SK-N-MC (cell line): ENCODE measurements around the gene DNAAF5.

ENCODE experiments used
- DNase-seq: peaks from one replicate; pipeline ENCODE4 v3.0.0-alpha.2; 2011; ENCODE audit warnings: low read depth, low spot score
- H3K27ac ChIP-seq: fragments of 200-600 bp; sonication (generic); 2 replicates; pipeline ENCODE4 v1.5.1; 2016; ENCODE audit warnings: mixed run types
- H3K36me3 ChIP-seq: fragments of 200-600 bp; sonication (generic); 2 replicates; pipeline ENCODE4 v1.6.1; 2017; ENCODE audit warnings: antibody characterized with exemption, low read length, mixed read lengths; ENCODE audit not compliant: insufficient read depth
- H3K4me3 ChIP-seq: fragments of 200-600 bp; sonication (generic); 2 replicates; pipeline ENCODE4 v1.5.1; 2016
- H3K9ac ChIP-seq: fragments of 200-600 bp; sonication (generic); 2 replicates; pipeline ENCODE4 v1.8.0; 2017; ENCODE audit warnings: mixed run types, mixed read lengths; ENCODE audit not compliant: insufficient read length
- H3K9me3 ChIP-seq: fragments of 200-600 bp; sonication (generic); 2 replicates; pipeline ENCODE4 v1.6.1; 2017; ENCODE audit warnings: low read depth, mild to moderate bottlenecking, antibody characterized with exemption, low read length, moderate library complexity, mixed read lengths
- EZH2 ChIP-seq: fragments of 200-600 bp; sonication (generic); IDR thresholded peaks from one replicate; pipeline ENCODE4 v1.6.1; 2017; ENCODE audit warnings: antibody characterized with exemption
- FOXP2 ChIP-seq: optimal IDR thresholded peaks from 2 replicates; pipeline ENCODE3; 2011; ENCODE audit warnings: mild to moderate bottlenecking, moderate library complexity; ENCODE audit not compliant: insufficient read depth; ENCODE audit errors: extremely low read length, control extremely low read depth
- POLR2AphosphoS5 ChIP-seq: IDR thresholded peaks from 2 replicates; pipeline ENCODE4 v1.6.1; 2012; ENCODE audit warnings: mild to moderate bottlenecking, low read depth, low read length, borderline replicate concordance

Gene DNAAF5

DNA sequence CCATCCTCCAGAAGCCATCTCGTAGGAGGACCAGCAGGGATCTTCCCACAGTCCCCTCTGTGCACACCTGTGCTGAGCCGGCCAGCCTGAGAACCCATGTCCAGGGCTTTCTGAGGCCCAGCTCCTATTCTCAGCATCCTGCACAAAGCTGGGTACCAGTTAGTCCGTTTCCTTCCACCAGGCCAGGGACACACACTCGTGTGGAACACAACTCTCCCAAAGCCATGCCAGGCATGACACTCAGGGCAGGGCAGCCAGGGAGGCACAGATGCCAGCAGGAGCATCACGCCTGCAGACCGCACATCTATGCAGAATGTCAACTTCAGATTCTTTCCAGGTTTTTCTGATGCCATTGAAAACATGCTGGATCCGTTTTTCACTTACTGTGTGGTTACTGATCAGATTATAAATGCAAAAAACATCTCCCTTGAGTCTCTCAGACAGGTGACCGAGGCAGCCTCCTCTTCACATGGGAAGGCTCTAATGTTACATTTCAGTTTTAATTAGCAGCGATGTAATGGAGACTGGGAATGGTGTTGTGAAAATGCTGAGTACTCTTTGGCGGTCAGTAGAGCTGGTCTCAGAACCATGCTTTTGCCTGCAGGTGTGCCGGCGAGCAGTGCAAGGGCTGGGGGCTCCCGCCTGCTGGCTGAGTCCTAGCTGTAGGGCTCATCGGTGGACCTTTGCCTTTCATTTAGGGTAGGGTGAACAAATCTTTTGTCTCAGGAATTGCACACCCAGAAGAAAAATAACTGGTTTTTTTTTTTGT lies 102.5 kb downstream of the DNAAF5 start:
- H3K27ac ChIP-seq: no peak overlapping the region
- no peaks in the 10 kb centered on the region for H3K9me3 ChIP-seq
- no peaks in the 10 kb centered on the region; the same call in 1 of the 2 replicates for H3K36me3 ChIP-seq
- TF ChIP-seq FOXP2 (no peak), POLR2AphosphoS5 (no peak), EZH2 (no peak)
- DNase-seq: no peak
- H3K9ac ChIP-seq: no peak overlapping the region
- H3K4me3 ChIP-seq: no peak overlapping the region

DNA sequence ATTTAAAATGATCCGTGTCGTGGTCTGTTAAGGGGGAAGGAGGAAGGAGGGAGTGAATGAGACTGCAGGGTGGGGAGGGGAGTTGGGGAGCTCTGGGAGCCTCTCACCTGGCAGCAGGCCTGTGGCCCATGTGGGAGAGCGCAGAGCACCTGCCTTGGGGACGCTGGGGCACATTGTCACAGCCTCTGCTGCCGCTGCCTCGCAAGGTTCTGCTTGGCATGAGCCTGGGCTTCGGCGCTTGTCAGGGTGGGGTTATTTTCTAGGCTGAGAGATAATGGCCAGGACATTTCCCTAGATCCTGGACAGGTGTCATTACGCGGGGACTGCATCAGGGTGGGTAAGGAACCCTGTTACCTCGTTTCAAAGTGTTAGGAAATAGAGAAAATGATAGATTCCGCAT lies 103.6 kb downstream of the DNAAF5 start:
- Histone ChIP-seq H3K36me3 (no peaks in the 10 kb centered on the region; the same call in 1 of the 2 replicates), H3K9ac (no peak overlapping the region), H3K27ac (no peak overlapping the region), H3K9me3 (no peaks in the 10 kb centered on the region), H3K4me3 (no peak overlapping the region)
- no peak for DNase-seq
- TF ChIP-seq FOXP2 (no peak), EZH2 (no peak), POLR2AphosphoS5 (no peak)

DNA sequence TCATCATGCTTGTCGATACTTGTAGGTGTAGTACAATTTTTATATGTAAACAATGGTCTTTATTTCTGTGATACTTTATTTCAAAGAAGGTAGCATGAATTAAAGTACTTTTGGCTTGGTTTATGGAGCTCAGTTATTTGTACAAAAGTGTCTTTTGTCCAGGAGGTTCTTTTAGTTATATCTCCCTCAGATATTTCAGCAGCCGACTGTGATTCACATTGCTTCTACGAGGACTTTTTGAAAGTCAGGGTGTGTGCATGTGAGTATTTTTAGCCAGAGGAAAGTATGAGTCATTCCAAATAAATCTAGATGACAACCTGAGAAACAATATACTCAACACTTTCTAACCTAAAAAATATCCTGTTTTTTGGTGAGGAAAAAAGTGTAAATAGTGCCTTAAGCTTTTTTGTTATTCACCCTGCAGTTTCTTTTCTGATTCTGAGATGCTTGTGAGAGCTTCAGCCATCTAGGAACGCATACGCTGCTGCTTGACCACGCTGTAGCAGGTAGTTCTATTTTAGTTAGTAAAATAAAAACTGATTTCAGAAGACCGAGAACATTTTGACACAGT lies 105.2 kb downstream of the DNAAF5 start:
- no peak for TF ChIP-seq FOXP2
- Histone ChIP-seq H3K9me3 (no peaks in the 10 kb centered on the region), H3K27ac (peak overlapping the region; percentile 59), H3K36me3 (no peaks in the 10 kb centered on the region), H3K4me3 (no peak overlapping the region), H3K9ac (peak overlapping the region; percentile 43)
- no peak for DNase-seq

DNA sequence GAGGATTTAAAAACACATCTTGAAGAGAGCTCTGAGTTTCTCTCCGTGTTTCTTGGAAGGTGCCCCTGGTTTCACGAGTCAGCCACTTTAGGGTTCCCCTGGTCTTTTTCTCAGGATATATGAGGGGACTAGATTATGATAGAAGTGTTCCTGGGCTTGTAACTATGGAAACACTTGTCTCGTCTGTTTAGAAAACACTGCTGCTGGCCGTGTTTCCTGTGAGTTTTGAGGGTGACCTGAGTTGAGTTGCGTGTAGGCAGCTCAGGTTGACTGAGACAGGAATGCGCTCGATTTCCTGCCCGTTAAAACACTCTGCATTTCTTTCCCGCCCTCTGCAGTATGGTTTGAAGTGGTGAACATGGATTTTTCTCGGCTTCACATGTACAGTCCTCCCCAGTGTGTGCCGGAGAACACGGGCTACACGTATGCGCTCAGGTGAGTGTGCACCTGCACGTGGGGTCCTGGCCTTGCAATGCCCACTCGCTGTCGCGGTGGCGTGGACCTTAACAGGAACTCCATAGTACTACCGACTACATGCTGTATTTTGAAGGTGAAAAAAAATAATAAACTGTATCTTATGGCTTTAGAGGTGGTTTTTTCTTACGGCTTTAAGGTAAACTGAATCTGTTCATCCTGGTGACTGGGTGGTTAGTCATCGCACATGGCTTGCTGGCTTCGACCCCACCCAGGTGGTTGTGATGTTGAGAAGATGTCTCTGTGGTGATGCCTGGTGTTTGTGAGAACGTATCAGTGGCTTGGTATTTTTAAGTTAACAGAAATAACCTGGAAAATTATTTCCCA lies 105.9 kb downstream of the DNAAF5 start, which contains the start of gene SUN1:
Gene SUN1 (plus strand): TSS at position 310 of the 801 bp plus-strand sequence. CDS start 49 bp downstream, at position 359.
- no peaks in the 10 kb centered on the region for H3K9me3 ChIP-seq
- no peak within 1 kb of the TSS for H3K4me3 ChIP-seq
- no peak for DNase-seq
- H3K9ac ChIP-seq: peak within 1 kb of the TSS; percentile 43
- no peak for TF ChIP-seq FOXP2
- no peak for TF ChIP-seq EZH2
- no peak for TF ChIP-seq POLR2AphosphoS5
- H3K27ac ChIP-seq: peak within 1 kb of the TSS; percentile 59
- no peaks in the 10 kb centered on the region for H3K36me3 ChIP-seq

DNA sequence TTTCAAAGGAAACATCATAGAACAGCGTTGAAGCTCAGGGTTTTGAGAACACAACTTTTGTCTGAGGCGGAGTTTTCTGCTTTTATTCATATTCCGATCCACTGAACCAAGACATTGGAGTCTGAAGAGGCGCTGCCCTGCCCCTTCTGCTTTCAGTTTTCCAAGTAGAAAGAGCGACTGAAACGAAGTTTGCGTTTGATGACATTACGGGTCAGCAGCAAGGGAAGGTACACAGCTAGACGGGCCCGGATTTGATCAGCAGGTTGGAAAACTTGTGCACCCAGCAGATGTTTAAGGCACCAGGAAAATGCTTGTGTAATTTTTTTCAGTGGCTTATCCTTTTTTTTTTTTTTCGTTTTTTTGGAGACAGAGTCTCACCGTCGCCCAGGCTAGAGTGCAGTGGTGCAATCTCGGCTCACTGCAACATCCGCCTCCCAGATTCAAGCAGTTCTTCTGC lies 106.5 kb downstream of the DNAAF5 start:
- Histone ChIP-seq H3K27ac (no peak overlapping the region), H3K4me3 (no peak overlapping the region), H3K9me3 (no peaks in the 10 kb centered on the region), H3K9ac (no peak overlapping the region), H3K36me3 (no peaks in the 10 kb centered on the region)
- no peak for DNase-seq
- TF ChIP-seq FOXP2: no peak
- no peak for TF ChIP-seq EZH2
- TF ChIP-seq POLR2AphosphoS5: no peak

DNA sequence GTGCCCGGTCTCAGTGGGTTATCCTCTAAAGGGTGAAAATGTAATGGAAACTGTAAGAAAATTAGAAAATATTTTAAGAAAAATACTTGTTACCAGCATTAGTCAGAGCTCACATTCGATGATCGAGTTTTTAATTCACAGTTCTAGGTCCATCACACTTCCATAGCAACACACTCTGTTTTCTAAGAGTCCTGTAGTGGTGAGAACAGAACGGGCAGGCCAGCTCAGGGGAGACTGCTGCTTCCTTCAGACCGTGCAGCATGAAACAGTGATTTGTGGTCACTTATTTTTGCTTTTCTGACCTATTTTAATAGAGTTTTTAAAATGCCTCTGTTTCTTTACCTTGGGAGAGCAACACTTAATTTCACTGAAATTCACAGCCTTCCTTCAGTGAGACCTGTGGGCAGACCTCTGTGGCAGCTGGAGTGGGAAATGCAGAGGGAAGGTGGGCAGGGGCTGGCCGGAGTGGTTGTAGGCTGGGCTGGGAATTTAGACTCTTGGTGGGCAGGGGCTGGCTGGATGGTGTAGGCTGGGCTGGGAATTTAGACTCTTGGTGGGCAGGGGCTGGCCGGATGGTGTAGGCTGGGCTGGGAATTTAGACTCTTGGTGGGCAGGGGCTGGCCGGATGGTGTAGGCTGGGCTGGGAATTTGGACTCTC lies 107.2 kb downstream of the DNAAF5 start:
- TF ChIP-seq FOXP2: no peak
- TF ChIP-seq EZH2: no peak
- no peak for TF ChIP-seq POLR2AphosphoS5
- no peak overlapping the region for H3K9ac ChIP-seq
- H3K9me3 ChIP-seq: no peaks in the 10 kb centered on the region
- H3K27ac ChIP-seq: no peak overlapping the region
- H3K36me3 ChIP-seq: no peaks in the 10 kb centered on the region; the same call in 1 of the 2 replicates
- H3K4me3 ChIP-seq: no peak overlapping the region
- no peak for DNase-seq

DNA sequence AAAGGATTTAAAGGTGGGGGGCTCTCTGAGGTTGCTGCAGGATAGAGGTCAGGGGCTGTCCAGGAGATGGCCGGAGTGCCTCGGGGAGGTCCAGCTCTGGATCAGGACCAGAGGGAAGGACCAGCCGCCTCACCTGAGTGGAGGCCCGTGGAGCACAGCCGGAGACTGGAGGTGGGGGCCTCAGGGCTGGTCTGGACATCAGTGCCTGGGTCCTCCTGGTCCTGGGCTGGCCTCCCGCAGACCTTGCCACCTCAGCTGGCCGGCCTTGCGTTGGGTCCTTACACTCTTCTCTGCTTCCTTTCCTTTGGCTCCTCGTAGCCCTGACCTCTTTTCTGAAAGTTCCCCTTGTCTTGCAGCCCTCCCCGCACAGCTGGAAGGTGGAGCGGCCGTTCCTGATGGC lies 107.8 kb downstream of the DNAAF5 start:
- Histone ChIP-seq H3K36me3 (no peaks in the 10 kb centered on the region; the same call in 1 of the 2 replicates), H3K9ac (no peak overlapping the region), H3K27ac (no peak overlapping the region), H3K9me3 (no peaks in the 10 kb centered on the region), H3K4me3 (no peak overlapping the region)
- DNase-seq: no peak
- no peak for TF ChIP-seq POLR2AphosphoS5
- no peak for TF ChIP-seq EZH2
- TF ChIP-seq FOXP2: no peak

DNA sequence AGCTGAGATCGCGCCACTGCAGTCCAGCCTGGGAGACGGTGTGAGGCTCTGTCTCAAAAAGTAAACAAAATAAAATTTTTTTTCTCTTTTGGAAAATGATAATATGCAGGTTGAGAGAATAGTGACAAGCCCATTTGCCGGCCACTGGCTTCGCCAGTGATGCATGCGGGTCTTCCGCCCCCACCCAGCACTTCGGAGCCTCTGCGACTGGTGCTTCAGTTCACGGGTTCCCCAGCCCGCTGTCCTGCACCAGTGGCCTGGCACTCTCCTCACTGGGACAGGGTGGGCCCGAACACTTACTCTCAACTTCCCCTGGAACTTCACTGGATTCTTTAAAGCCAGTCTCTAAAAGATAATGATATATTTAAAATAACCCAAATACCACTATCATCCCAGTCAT lies 108.5 kb downstream of the DNAAF5 start:
- no peak overlapping the region for H3K27ac ChIP-seq
- H3K9ac ChIP-seq: no peak overlapping the region
- H3K4me3 ChIP-seq: no peak overlapping the region
- DNase-seq: no peak
- TF ChIP-seq POLR2AphosphoS5 (no peak), FOXP2 (no peak), EZH2 (no peak)
- H3K9me3 ChIP-seq: no peaks in the 10 kb centered on the region
- peaks cover 4% of the 10 kb centered on the region; the same call in 1 of the 2 replicates for H3K36me3 ChIP-seq
